ENCODE results near the gene FAM217A.

The FAM217A gene

DNA sequence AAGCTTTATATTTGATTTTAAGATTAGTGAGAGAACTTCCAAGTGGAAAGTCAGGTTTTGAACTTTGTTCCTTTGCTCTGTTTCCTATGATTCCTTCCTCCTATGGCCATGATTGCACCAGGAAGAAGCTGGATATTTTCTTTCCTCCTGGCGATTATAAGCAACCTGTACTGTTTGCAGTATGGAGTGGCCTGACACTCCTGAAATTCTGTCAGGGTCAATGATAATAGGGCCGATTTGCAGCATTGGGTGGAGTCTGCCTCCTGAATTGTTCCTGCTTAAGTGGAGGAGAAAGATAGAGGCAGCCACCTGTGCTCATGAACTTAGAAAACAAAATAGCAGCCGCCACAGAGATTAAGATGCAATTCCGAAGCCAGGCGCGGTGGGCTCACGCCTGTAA, 9.8 kb upstream of the FAM217A start:
- TF ChIP-seq, protein P1, sequence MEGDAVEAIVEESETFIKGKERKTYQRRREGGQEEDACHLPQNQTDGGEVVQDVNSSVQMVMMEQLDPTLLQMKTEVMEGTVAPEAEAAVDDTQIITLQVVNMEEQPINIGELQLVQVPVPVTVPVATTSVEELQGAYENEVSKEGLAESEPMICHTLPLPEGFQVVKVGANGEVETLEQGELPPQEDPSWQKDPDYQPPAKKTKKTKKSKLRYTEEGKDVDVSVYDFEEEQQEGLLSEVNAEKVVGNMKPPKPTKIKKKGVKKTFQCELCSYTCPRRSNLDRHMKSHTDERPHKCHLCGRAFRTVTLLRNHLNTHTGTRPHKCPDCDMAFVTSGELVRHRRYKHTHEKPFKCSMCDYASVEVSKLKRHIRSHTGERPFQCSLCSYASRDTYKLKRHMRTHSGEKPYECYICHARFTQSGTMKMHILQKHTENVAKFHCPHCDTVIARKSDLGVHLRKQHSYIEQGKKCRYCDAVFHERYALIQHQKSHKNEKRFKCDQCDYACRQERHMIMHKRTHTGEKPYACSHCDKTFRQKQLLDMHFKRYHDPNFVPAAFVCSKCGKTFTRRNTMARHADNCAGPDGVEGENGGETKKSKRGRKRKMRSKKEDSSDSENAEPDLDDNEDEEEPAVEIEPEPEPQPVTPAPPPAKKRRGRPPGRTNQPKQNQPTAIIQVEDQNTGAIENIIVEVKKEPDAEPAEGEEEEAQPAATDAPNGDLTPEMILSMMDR (IDR thresholded peaks at IDR 0.05; ENCODE audit: insufficient read depth, low read depth, low read length, missing control alignments), result no peak
- no peak for DNase-seq (ENCODE audit: low read depth)
- H3K4me3 ChIP-seq (ENCODE audit: low read depth, low read length), result no peak overlapping the region

DNA sequence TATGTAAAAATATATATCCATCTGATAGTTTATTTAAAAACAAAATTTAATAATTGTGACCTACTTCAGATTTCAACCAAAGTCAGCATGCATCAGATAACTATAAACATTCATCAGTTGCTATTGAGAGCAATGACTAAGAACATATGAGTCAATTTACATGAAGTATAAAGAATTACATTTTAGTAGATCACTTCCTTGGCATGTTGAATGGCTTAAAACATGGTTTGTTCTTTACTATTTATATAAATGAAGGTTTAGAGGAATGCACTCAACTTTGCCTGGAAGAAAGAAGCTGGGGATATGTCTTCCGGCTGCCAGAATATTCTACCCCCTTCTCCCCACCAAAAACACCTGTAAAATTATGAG, 6.4 kb upstream of the FAM217A start:
- TF ChIP-seq, protein P1 (IDR thresholded peaks at IDR 0.05; ENCODE audit: insufficient read depth, low read depth, low read length, missing control alignments), result no peak
- no peak overlapping the region for H3K4me3 ChIP-seq (ENCODE audit: low read depth, low read length)
- no peak for DNase-seq (ENCODE audit: low read depth)

DNA sequence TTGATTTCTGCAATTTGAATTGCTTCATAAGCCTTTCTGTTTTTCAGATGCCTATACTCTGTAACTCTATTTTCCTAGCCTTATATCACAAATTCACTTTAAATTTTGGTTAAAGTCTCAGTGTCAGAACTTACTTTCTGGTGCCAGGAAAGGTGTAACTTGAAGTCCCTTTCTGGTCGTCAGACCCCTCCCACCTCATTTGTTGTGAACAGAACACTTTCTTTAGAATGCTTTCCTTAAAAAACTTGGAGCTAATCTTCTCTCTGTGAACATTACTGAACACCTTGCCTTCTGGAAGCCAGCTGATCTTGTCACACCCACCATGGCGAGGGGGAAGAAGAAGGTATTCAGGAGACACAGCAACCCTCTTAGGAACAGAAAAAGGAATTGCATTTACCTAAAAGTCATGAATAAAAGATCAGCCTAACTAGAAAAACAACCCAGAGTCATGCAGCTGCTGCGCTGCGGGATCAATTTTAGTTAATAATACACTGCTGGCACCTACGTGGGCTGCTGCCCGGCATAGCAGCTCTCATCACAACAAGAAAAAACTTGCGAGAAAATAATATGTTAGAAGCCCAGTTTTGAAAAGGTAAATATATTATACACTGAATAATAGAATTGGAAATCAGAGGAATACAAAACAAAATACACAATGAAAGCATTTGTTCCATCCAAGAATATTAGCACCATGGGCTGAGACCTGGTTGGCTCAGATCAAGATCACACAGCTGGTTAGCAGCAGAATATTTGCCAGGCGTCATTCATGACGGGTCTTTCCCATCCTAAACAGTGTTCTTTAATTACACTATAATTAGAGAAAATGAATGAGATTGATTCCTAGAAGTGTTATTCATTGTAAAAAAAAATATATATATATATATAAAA, 5.8 kb upstream of the FAM217A start:
- H3K4me3 ChIP-seq (ENCODE audit: low read depth, low read length), result no peak overlapping the region
- TF ChIP-seq, protein P1 (IDR thresholded peaks at IDR 0.05; ENCODE audit: insufficient read depth, low read depth, low read length, missing control alignments), result no peak
- DNase-seq (ENCODE audit: low read depth), result no peak

GRCh38 chr6:4074478-4075235, 4.3 kb downstream of the FAM217A start:
- DNase-seq (ENCODE audit: low read depth), result no peak
- TF ChIP-seq, protein P1 (IDR thresholded peaks at IDR 0.05; ENCODE audit: insufficient read depth, low read depth, low read length, missing control alignments), result no peak
- no peak overlapping the region for H3K4me3 ChIP-seq (ENCODE audit: low read depth, low read length)

GRCh38 chr6:4071330-4071729, 7.6 kb downstream of the FAM217A start:
- TF ChIP-seq, protein P1 (IDR thresholded peaks at IDR 0.05; ENCODE audit: insufficient read depth, low read depth, low read length, missing control alignments), result no peak
- no peak overlapping the region for H3K4me3 ChIP-seq (ENCODE audit: low read depth, low read length)
- no peak for DNase-seq (ENCODE audit: low read depth)

- TF ChIP-seq, protein P1 (IDR thresholded peaks at IDR 0.05; ENCODE audit: insufficient read depth, low read depth, low read length, missing control alignments), result no peak
- DNase-seq (ENCODE audit: low read depth), result no peak
- H3K4me3 ChIP-seq (ENCODE audit: low read depth, low read length), result no peak overlapping the region
Observed at GRCh38 chr6:4069199-4069598, 9.7 kb downstream of the FAM217A start.

All from GM12865 (cell line).